B cell (primary cell): Measurements from ENCODE around the gene CRK. TPM values are rescaled to one million over a fixed set of nuclear protein-coding genes. Genes with fewer than 3 reads are reported as not detected.

Source experiments
- ATAC-seq: fragments of 200-7000 bp; cut with Tn5 transposase; one replicate; pipeline ENCODE4 v1.10.0; 2021; ENCODE audit warnings: low read depth, mild to moderate bottlenecking, moderate number of reproducible peaks, moderate library complexity
- CTCF ChIA-PET: fragments of 350-600 bp; sonication (Branson Sonifier 250); formaldehyde crosslinking; loops from one replicate; lab custom pipeline; 2021; ENCODE audit warnings: antibody characterized with exemption, inconsistent platforms; lab: Charles Lee
- POLR2A ChIA-PET: fragments of 350-600 bp; sonication (Branson Sonifier 250); formaldehyde crosslinking; loops from one replicate; lab custom pipeline; 2021; ENCODE audit warnings: antibody characterized with exemption; lab: Charles Lee
- DNase-seq: peaks from one replicate; pipeline ENCODE4 v3.0.0; 2013
- H2AFZ ChIP-seq: 2 replicates; pipeline ENCODE4 v1.6.1; 2012; ENCODE audit warnings: mild to moderate bottlenecking, low read depth, low read length; ENCODE audit not compliant: insufficient read depth, poor library complexity, severe bottlenecking
- H3K27ac ChIP-seq, 2 donors: 1 replicate in 1 of 2; 2 replicates in 1 of 2; pipeline ENCODE4 v1.5.1; 2012 to 2013; ENCODE audit warnings: low read length in 2 of 2, mild to moderate bottlenecking in 2 of 2, moderate library complexity in 1 of 2
- H3K27me3 ChIP-seq, 4 experiments: fragments of 200-600 bp in 1 of 4; sonication (generic) in 1 of 4; replicated peaks in 1 of 4; 1 replicate in 2 of 4; 2 replicates in 2 of 4; pipeline versions ENCODE4 v1.6.1 to v1.7.0; 2013 to 2016; ENCODE audit warnings: low read length in 3 of 4, mild to moderate bottlenecking in 2 of 4, mixed read lengths in 1 of 4, moderate library complexity in 1 of 4; ENCODE audit not compliant: insufficient read depth in 4 of 4, control insufficient read depth in 3 of 4; ENCODE audit errors: control extremely low read depth in 1 of 4
- H3K36me3 ChIP-seq, 2 experiments: replicated peaks in 1 of 2; 1 replicate in 1 of 2; 2 replicates in 1 of 2; pipeline versions ENCODE4 v1.6.1 to v1.7.1; 2013; ENCODE audit warnings: low read length in 1 of 2; ENCODE audit not compliant: insufficient read depth in 2 of 2, control insufficient read depth in 1 of 2; ENCODE audit errors: control extremely low read depth in 1 of 2, extremely low read depth in 1 of 2
- H3K4me1 ChIP-seq, 2 donors: fragments of 200-600 bp in 1 of 2; sonication (generic) in 1 of 2; 1 replicate in 1 of 2; 2 replicates in 1 of 2; pipeline versions ENCODE4 v1.5.1 to v1.6.1; 2013 to 2017; ENCODE audit warnings: low read length in 2 of 2; ENCODE audit not compliant: control insufficient read depth in 2 of 2, insufficient read depth in 2 of 2
- H3K4me2 ChIP-seq: replicated peaks from 2 replicates; pipeline ENCODE3; 2012; ENCODE audit warnings: mild to moderate bottlenecking, low read depth, low read length; ENCODE audit not compliant: poor library complexity, severe bottlenecking
- H3K4me3 ChIP-seq, 5 experiments: fragments of 200-600 bp in 1 of 5; sonication (generic) in 1 of 5; 1 replicate in 3 of 5; 2 replicates in 2 of 5; pipeline versions ENCODE4 v1.5.1 to v1.7.0; 2011 to 2016; ENCODE audit warnings: low read length in 4 of 5, mild to moderate bottlenecking in 4 of 5, low read depth in 2 of 5, control low read depth in 1 of 5, moderate library complexity in 1 of 5; ENCODE audit not compliant: insufficient read depth in 1 of 5; ENCODE audit errors: control extremely low read depth in 1 of 5, extremely low read depth in 1 of 5
- H3K79me2 ChIP-seq: fragments of 200-600 bp; sonication (generic); one replicate; pipeline ENCODE4 v1.6.0; 2016; ENCODE audit warnings: low read length; ENCODE audit not compliant: control insufficient read depth, insufficient read depth
- H3K9ac ChIP-seq: fragments of 200-600 bp; sonication (generic); 2 replicates; pipeline ENCODE4 v1.6.1; 2017; ENCODE audit warnings: mild to moderate bottlenecking, low read length, moderate library complexity
- H3K9me3 ChIP-seq, 3 donors: one replicate each; pipeline versions ENCODE4 v1.6.1 to v1.7.1; 2013; ENCODE audit warnings: low read length in 2 of 3; ENCODE audit not compliant: control insufficient read depth in 2 of 3, insufficient read depth in 1 of 3; ENCODE audit errors: control extremely low read depth in 1 of 3
- H4K20me1 ChIP-seq: 2 replicates; pipeline ENCODE4 v1.6.0; 2012; ENCODE audit warnings: mild to moderate bottlenecking, low read length; ENCODE audit not compliant: insufficient read depth, control insufficient read depth, poor library complexity, severe bottlenecking
- H3K27ac Mint-ChIP-seq: one replicate; pipeline ENCODE4 v1.8.0; 2021; ENCODE audit warnings: mixed read lengths
- H3K27me3 Mint-ChIP-seq: one replicate; pipeline ENCODE4 v1.8.0; 2021; ENCODE audit warnings: mixed read lengths
- H3K4me1 Mint-ChIP-seq: one replicate; pipeline ENCODE4 v1.8.0; 2021; ENCODE audit warnings: mixed read lengths
- H3K4me3 Mint-ChIP-seq: one replicate; pipeline ENCODE4 v1.8.0; 2021; ENCODE audit warnings: mixed read lengths
- H3K9me3 Mint-ChIP-seq: one replicate; pipeline ENCODE4 v1.8.0; 2022; ENCODE audit warnings: mixed read lengths; ENCODE audit not compliant: insufficient read depth
- EZH2 ChIP-seq: IDR thresholded peaks from 2 replicates; pipeline ENCODE4 v1.6.1; 2012; ENCODE audit warnings: borderline replicate concordance, low read depth, mild to moderate bottlenecking, moderate library complexity, low read length; ENCODE audit not compliant: insufficient read depth, poor library complexity, severe bottlenecking
- WGBS: methylation state at CpG from one replicate; pipeline ENCODE4 v1.1.5; 2013; ENCODE audit warnings: missing lambda C conversion rate; ENCODE audit not compliant: insufficient coverage; 5-methylcytosine and 5-hydroxymethylcytosine counted together
- intact Hi-C: fragments of 100-400 bp; cut with micrococcal nuclease; formaldehyde crosslinking; loops from one replicate; pipeline ENCODE4 v1.10.0; 2022
- polyA plus RNA-seq: library from polyadenylated mRNA; depleted of rRNA; stranded (reverse); fragments of >200 nt; gene quantifications from 2 replicates; pipeline ENCODE4 v1.2.3, GENCODE V29; 2012
- total RNA-seq, 2 donors: library from RNA; stranded (reverse); fragments of 120-200 nt in 1 of 2; gene quantifications; 1 replicate in 1 of 2; 2 replicates in 1 of 2; pipeline versions ENCODE4 v1.2.3 to v1.2.4, GENCODE V29; 2013 to 2022
- TF ChIP-seq, protein P1 (sequence below): fragments of 200-600 bp; IDR thresholded peaks from one replicate; pipeline ENCODE4 v1.8.0; 2022; ENCODE audit warnings: antibody characterized with exemption, mild to moderate bottlenecking

The CRK gene
- total and polyA plus RNA-seq, 2 donors (not counting 1 experiment from before 2014, with no cell fraction given): 8.2 to 36.4 TPM

DNA sequence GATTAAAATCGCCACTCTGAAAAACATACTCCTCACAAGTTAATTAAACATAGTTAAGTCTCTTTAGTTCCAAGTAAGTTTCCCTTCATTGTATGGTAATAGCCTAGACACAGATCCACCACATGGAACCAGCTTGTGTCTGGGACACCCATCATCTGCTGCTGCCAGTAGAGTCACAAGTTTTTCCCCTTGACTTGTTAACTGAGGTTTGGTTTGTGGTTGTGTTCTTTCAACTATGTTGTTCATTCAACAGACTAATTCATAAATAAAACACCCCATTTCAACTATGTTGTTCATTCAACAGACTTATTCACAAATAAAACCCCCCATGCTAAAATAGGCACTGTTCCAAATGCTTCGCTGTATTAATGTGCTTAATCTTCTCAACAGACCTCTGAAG, 80.4 kb downstream of the CRK start:
- Histone ChIP-seq H3K27me3 (no peaks in the 10 kb centered on the region), H2AFZ (no peak overlapping the region), H3K79me2 (peaks cover 100% of the 10 kb centered on the region), H3K4me1 (peaks cover 60 to 62% of the 10 kb centered on the region in 2 donors), H3K36me3 (peaks cover 0 to 29% of the 10 kb centered on the region in 2 experiments), H3K27ac (peak overlapping the region in 1 of 2 donors; percentile 62), H3K9me3 (no peaks in the 10 kb centered on the region), H3K9ac (peak overlapping the region; percentile 21), H4K20me1 (peaks cover 100% of the 10 kb centered on the region), H3K4me2 (peak overlapping the region; percentile 46), H3K4me3 (no peak overlapping the region)
- ATAC-seq (no peak), DNase-seq (peak; percentile 32)
- peak overlapping the region; percentile 16 for H3K27ac Mint-ChIP-seq
- ChIA-PET POLR2A (interaction anchor here (0.6 kb wide), 1 partner anchor 1220 kb away, joined by 10 read pairs; no protein-coding TSS in a partner anchor), CTCF (interaction anchor here (1.0 to 2.9 kb wide), 3 partner anchors 10 to 151 kb away, joined by 3 to 25 read pairs (median 6); no protein-coding TSS in a partner anchor)
- no peaks in the 10 kb centered on the region for H3K9me3 Mint-ChIP-seq
- 57% methylated on average over 1 of the region's 2 CpGs for WGBS
- peaks cover 84% of the 10 kb centered on the region for H3K4me1 Mint-ChIP-seq
- intact Hi-C loops: loop anchor here (2.0 kb wide), 1 partner anchor 15 kb away; no protein-coding TSS in a partner anchor
- H3K27me3 Mint-ChIP-seq: no peaks in the 10 kb centered on the region
- H3K4me3 Mint-ChIP-seq: peak overlapping the region; percentile 47
- TF ChIP-seq, protein P1, sequence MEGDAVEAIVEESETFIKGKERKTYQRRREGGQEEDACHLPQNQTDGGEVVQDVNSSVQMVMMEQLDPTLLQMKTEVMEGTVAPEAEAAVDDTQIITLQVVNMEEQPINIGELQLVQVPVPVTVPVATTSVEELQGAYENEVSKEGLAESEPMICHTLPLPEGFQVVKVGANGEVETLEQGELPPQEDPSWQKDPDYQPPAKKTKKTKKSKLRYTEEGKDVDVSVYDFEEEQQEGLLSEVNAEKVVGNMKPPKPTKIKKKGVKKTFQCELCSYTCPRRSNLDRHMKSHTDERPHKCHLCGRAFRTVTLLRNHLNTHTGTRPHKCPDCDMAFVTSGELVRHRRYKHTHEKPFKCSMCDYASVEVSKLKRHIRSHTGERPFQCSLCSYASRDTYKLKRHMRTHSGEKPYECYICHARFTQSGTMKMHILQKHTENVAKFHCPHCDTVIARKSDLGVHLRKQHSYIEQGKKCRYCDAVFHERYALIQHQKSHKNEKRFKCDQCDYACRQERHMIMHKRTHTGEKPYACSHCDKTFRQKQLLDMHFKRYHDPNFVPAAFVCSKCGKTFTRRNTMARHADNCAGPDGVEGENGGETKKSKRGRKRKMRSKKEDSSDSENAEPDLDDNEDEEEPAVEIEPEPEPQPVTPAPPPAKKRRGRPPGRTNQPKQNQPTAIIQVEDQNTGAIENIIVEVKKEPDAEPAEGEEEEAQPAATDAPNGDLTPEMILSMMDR: no peak
- no peak for TF ChIP-seq EZH2

DNA sequence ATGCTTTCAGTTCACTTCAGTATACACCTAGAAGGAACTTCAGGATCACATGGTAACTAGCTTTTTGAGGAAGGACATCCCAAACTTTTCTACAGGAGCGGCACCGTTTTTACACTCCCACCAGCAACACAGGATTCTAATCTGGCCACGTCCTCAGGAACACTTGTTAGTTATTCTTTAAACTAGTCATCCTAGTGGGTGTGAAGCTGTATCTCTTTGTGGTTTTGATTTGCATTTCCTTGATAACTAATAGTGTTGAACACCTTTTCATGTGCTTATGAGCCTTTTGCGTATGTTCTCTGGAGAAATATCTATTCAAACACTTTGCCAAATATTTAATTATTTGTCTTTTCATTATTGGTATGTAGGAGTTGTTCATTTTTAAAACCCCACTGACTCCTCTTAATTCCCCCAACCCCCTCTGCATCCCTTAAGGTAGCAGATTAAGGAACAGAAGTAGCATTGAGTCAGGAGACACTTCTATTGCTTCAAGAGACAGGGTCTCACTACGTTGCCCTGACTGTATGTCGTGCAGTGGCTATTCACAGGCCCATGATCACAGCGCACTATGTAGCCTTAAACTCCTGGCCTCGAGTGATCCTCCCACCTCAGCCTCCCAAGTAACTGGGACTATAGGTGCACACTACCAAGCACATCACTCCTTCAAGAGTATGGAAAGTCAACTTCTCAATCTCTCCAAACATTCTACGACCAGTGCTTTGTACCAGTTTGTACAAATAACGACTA, 81.4 kb downstream of the CRK start:
- ATAC-seq: peak; percentile 49
- Mint-ChIP-seq H3K4me3 (peak overlapping the region; percentile 47), H3K4me1 (peaks cover 75% of the 10 kb centered on the region), H3K9me3 (no peaks in the 10 kb centered on the region), H3K27me3 (no peaks in the 10 kb centered on the region), H3K27ac (peak overlapping the region; percentile 77)
- ChIA-PET CTCF (interaction anchor here (0.5 to 1.6 kb wide), 4 partner anchors 10 to 173 kb away, joined by 3 to 5 read pairs (median 4); partner anchors contain the start of gene INPP5K), POLR2A (interaction anchor here (0.7 kb wide), 1 partner anchor 25 kb away, joined by 3 read pairs; the partner anchor contains the start of gene YWHAE)
- peaks cover 98% of the 10 kb centered on the region for H4K20me1 ChIP-seq
- intact Hi-C loops: loop anchor here (2.0 kb wide), 1 partner anchor 16 kb away; no protein-coding TSS in a partner anchor
- WGBS: 87% methylated on average over 7 of the region's 10 CpGs
- no peak overlapping the region for H3K27ac ChIP-seq
- H3K79me2 ChIP-seq: peaks cover 100% of the 10 kb centered on the region
- H3K27me3 ChIP-seq: no peaks in the 10 kb centered on the region
- H3K9me3 ChIP-seq: no peaks in the 10 kb centered on the region
- DNase-seq: peak; percentile 44
- no peak for TF ChIP-seq EZH2
- TF ChIP-seq, protein P1: no peak
- peak overlapping the region; percentile 46 for H3K4me2 ChIP-seq
- H3K36me3 ChIP-seq: peaks cover 0 to 29% of the 10 kb centered on the region in 2 experiments
- no peak overlapping the region for H3K9ac ChIP-seq
- no peak overlapping the region for H3K4me3 ChIP-seq
- H3K4me1 ChIP-seq: peaks cover 50 to 52% of the 10 kb centered on the region in 2 donors
- H2AFZ ChIP-seq: no peak overlapping the region
